GM12878 (cell line): ENCODE measurements around the gene ITIH2. TPM values are rescaled to one million over a fixed set of nuclear protein-coding genes. Genes with fewer than 3 reads are reported as not detected.

Experiments
- CHD4 ChIP-seq: fragments of 200-600 bp; sonication (generic); IDR thresholded peaks from 2 replicates; pipeline ENCODE4 v1.6.1; 2016; ENCODE audit warnings: mild to moderate bottlenecking
- HDAC6 ChIP-seq: fragments of 200-600 bp; sonication (generic); IDR thresholded peaks from one replicate; pipeline ENCODE4 v1.8.0; 2017; ENCODE audit warnings: antibody characterized with exemption; ENCODE audit not compliant: unreplicated experiment
- HDGF ChIP-seq: fragments of 450-650 bp; IDR thresholded peaks from 2 replicates; pipeline ENCODE4 v1.6.1; 2016; ENCODE audit warnings: antibody characterized with exemption
- NFIC ChIP-seq: IDR thresholded peaks from 2 replicates; pipeline ENCODE4 v1.6.1; 2012; ENCODE audit warnings: low read depth, mild to moderate bottlenecking, inconsistent platforms, low read length, moderate library complexity
- NFYB ChIP-seq: IDR thresholded peaks from 2 replicates; pipeline ENCODE4 v1.6.1; 2011; ENCODE audit warnings: low read depth, mild to moderate bottlenecking, low read length, improper control_type of control experiment, moderate library complexity; ENCODE audit not compliant: insufficient read depth
- POLR2AphosphoS2 ChIP-seq: IDR thresholded peaks from 2 replicates; pipeline ENCODE4 v1.6.1; 2011; ENCODE audit warnings: low read depth, mild to moderate bottlenecking, low read length, improper control_type of control experiment, moderate library complexity
- SIX5 ChIP-seq: IDR thresholded peaks from 2 replicates; pipeline ENCODE4 v1.6.1; 2011; ENCODE audit warnings: mild to moderate bottlenecking, low read depth, low read length, moderate library complexity; ENCODE audit not compliant: severe bottlenecking
- SPI1 ChIP-seq: IDR thresholded peaks from 2 replicates; pipeline ENCODE4 v1.6.1; 2011; ENCODE audit warnings: low read depth, mild to moderate bottlenecking, low read length, moderate library complexity, borderline replicate concordance; ENCODE audit not compliant: insufficient read depth
- SRF ChIP-seq, 2 experiments: IDR thresholded peaks; 2 replicates each; pipeline ENCODE4 v1.6.1; 2011; ENCODE audit warnings: low read depth in 2 of 2, low read length in 2 of 2, mild to moderate bottlenecking in 1 of 2, moderate library complexity in 1 of 2
- TCF3 ChIP-seq: IDR thresholded peaks from 2 replicates; pipeline ENCODE4 v1.6.1; 2012; ENCODE audit warnings: low read depth, mild to moderate bottlenecking, low read length, borderline replicate concordance; ENCODE audit not compliant: insufficient read depth
- YBX1 ChIP-seq: fragments of 450-650 bp; IDR thresholded peaks from 2 replicates; pipeline ENCODE4 v1.6.1; 2016; ENCODE audit warnings: antibody characterized with exemption
- ZNF24 ChIP-seq: fragments of 450-650 bp; IDR thresholded peaks from 2 replicates; pipeline ENCODE4 v1.6.1; 2017; ENCODE audit warnings: antibody characterized with exemption, mild to moderate bottlenecking
- polyA plus RNA-seq, 11 experiments: library from polyadenylated mRNA; depleted of rRNA in 4 of 11; unstranded in 6 of 11; stranded (reverse) in 5 of 11; fragments of >200 nt; fragmentation: Nextera tagmentation in 4 of 11; fragmentation: Illumina TruSeq in 1 of 11; extraction: Ambion mirVana in 4 of 11; extraction: Trizol in 1 of 11; gene quantifications; 1 replicate in 1 of 11; 2 replicates in 10 of 11; pipeline versions ENCODE4 v1.2.1 to v1.2.3, GENCODE V29; 2011 to 2016; ENCODE audit warnings: inconsistent platforms in 2 of 11, missing spikeins in 2 of 11, low read depth in 1 of 11
- total RNA-seq, 4 experiments: library from RNA; depleted of rRNA in 3 of 4; stranded (reverse); fragments of >200 nt in 3 of 4; fragmentation: Illumina TruSeq in 1 of 4; extraction: Trizol in 1 of 4; gene quantifications; 2 replicates each; pipeline versions ENCODE4 v1.2.1 to v1.2.3, GENCODE V29; 2013 to 2021
- TF ChIP-seq, protein P1 (sequence below): IDR thresholded peaks from 2 replicates; pipeline ENCODE4 v1.6.1; 2012; ENCODE audit warnings: low read depth, low read length, improper control_type of control experiment
- TF ChIP-seq, protein P2 (sequence below): fragments of 450-650 bp; formaldehyde crosslinking; IDR thresholded peaks from 2 replicates; pipeline ENCODE4 v1.5.0; 2022; ENCODE audit warnings: mild to moderate bottlenecking, missing genetic modification characterization
- TF ChIP-seq, protein P3 (sequence below): fragments of 450-650 bp; IDR thresholded peaks from 2 replicates; pipeline ENCODE4 v1.6.1; 2017; ENCODE audit warnings: mild to moderate bottlenecking, moderate library complexity
- TF ChIP-seq, protein P4 (sequence below): IDR thresholded peaks from 2 replicates; pipeline ENCODE4 v1.6.1; 2012; ENCODE audit warnings: mild to moderate bottlenecking, low read depth, low read length

The ITIH2 gene
- total and polyA plus RNA-seq, 10 of the 15 experiments (the other 5 are each of a cell fraction or from before 2014, with no cell fraction given) = 0.05 to 0.72 (median 0.53) TPM; not detected in 7

DNA sequence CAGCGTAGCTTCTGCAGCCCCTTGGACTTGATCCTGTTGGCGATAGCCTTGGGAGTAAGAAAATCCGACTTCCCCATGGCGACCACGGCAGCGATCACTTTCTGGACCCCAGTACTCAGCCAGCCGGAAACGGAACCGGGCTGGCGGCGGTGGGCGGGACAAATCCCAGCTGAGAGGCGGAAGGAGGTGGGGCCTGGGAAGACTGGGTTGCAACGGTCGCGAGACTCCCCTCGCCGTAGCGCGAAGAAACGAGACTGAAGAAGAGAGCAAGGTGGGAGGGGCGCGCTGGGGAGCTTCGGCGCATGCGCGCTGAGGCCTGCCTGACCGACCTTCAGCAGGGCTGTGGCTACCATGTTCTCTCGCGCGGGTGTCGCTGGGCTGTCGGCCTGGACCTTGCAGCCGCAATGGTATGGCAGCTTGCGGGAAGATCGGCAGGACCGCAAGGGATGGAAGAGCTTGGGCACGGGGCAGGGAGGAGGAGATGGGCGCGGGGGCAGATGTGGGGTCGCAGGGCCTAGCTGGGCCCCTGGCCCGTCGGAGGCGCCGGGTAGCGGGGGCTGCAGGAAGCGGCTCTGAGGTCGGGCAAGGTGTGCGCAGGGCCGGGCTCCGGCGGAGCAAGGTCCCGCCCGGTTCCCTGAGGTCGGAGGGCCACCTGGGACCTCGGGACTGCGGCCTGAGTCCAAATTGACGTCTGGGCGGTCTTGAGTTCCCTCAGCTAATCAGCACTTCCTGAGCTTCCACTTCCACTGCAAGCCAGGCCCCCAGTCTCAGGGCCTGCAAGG lies 84.9 kb downstream of the ITIH2 start, which contains the start of the genes ATP5F1C and KIN (continued):
- TF ChIP-seq, protein P1, sequence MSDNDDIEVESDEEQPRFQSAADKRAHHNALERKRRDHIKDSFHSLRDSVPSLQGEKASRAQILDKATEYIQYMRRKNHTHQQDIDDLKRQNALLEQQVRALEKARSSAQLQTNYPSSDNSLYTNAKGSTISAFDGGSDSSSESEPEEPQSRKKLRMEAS = 0 out of 2 replicates have a peak, but pooled peaks have one; percentile 14
- TF ChIP-seq NFIC (no peak), ZNF24 (no peak), SPI1 (peak; percentile 46; the same call in 1 of the 2 replicates), SIX5 (no peak), SRF (IDR thresholded peaks at IDR 0.05; ENCODE audit: low read depth in 2 of 2, low read length in 2 of 2) (no peak), TCF3 (peak; percentile 23; the same call in 1 of the 2 replicates), YBX1 (no peak), POLR2AphosphoS2 (peak; percentile 83; the same call in 1 of the 2 replicates), NFYB (no peak), CHD4 (no peak), HDGF (peak; percentile 97), HDAC6 (no peak)
- TF ChIP-seq, protein P2, sequence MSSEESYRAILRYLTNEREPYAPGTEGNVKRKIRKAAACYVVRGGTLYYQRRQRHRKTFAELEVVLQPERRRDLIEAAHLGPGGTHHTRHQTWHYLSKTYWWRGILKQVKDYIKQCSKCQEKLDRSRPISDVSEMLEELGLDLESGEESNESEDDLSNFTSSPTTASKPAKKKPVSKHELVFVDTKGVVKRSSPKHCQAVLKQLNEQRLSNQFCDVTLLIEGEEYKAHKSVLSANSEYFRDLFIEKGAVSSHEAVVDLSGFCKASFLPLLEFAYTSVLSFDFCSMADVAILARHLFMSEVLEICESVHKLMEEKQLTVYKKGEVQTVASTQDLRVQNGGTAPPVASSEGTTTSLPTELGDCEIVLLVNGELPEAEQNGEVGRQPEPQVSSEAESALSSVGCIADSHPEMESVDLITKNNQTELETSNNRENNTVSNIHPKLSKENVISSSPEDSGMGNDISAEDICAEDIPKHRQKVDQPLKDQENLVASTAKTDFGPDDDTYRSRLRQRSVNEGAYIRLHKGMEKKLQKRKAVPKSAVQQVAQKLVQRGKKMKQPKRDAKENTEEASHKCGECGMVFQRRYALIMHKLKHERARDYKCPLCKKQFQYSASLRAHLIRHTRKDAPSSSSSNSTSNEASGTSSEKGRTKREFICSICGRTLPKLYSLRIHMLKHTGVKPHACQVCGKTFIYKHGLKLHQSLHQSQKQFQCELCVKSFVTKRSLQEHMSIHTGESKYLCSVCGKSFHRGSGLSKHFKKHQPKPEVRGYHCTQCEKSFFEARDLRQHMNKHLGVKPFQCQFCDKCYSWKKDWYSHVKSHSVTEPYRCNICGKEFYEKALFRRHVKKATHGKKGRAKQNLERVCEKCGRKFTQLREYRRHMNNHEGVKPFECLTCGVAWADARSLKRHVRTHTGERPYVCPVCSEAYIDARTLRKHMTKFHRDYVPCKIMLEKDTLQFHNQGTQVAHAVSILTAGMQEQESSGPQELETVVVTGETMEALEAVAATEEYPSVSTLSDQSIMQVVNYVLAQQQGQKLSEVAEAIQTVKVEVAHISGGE (CRISPR knock-in tag) = no peak
- TF ChIP-seq, protein P3, sequence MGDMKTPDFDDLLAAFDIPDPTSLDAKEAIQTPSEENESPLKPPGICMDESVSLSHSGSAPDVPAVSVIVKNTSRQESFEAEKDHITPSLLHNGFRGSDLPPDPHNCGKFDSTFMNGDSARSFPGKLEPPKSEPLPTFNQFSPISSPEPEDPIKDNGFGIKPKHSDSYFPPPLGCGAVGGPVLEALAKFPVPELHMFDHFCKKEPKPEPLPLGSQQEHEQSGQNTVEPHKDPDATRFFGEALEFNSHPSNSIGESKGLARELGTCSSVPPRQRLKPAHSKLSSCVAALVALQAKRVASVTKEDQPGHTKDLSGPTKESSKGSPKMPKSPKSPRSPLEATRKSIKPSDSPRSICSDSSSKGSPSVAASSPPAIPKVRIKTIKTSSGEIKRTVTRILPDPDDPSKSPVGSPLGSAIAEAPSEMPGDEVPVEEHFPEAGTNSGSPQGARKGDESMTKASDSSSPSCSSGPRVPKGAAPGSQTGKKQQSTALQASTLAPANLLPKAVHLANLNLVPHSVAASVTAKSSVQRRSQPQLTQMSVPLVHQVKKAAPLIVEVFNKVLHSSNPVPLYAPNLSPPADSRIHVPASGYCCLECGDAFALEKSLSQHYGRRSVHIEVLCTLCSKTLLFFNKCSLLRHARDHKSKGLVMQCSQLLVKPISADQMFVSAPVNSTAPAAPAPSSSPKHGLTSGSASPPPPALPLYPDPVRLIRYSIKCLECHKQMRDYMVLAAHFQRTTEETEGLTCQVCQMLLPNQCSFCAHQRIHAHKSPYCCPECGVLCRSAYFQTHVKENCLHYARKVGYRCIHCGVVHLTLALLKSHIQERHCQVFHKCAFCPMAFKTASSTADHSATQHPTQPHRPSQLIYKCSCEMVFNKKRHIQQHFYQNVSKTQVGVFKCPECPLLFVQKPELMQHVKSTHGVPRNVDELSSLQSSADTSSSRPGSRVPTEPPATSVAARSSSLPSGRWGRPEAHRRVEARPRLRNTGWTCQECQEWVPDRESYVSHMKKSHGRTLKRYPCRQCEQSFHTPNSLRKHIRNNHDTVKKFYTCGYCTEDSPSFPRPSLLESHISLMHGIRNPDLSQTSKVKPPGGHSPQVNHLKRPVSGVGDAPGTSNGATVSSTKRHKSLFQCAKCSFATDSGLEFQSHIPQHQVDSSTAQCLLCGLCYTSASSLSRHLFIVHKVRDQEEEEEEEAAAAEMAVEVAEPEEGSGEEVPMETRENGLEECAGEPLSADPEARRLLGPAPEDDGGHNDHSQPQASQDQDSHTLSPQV = no peak
- TF ChIP-seq, protein P4, sequence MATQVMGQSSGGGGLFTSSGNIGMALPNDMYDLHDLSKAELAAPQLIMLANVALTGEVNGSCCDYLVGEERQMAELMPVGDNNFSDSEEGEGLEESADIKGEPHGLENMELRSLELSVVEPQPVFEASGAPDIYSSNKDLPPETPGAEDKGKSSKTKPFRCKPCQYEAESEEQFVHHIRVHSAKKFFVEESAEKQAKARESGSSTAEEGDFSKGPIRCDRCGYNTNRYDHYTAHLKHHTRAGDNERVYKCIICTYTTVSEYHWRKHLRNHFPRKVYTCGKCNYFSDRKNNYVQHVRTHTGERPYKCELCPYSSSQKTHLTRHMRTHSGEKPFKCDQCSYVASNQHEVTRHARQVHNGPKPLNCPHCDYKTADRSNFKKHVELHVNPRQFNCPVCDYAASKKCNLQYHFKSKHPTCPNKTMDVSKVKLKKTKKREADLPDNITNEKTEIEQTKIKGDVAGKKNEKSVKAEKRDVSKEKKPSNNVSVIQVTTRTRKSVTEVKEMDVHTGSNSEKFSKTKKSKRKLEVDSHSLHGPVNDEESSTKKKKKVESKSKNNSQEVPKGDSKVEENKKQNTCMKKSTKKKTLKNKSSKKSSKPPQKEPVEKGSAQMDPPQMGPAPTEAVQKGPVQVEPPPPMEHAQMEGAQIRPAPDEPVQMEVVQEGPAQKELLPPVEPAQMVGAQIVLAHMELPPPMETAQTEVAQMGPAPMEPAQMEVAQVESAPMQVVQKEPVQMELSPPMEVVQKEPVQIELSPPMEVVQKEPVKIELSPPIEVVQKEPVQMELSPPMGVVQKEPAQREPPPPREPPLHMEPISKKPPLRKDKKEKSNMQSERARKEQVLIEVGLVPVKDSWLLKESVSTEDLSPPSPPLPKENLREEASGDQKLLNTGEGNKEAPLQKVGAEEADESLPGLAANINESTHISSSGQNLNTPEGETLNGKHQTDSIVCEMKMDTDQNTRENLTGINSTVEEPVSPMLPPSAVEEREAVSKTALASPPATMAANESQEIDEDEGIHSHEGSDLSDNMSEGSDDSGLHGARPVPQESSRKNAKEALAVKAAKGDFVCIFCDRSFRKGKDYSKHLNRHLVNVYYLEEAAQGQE = no peak
